Peyer's patch (tissue), 4 donors: ENCODE measurements around the gene NPEPPS.
"Not testable (repeated sequence)": the region's sequence is repeated elsewhere in the genome, so short reads cannot be mapped to it uniquely, and the experiment has no call there.

Experiments used
- CTCF ChIP-seq, 6 experiments: fragments of 450-650 bp in 4 of 6; fragments of 200-600 bp in 2 of 6; sonication (generic) in 1 of 6; IDR thresholded peaks; one replicate each; pipeline ENCODE4 v1.5.1; 2017 to 2019; ENCODE audit warnings: antibody characterized with exemption in 6 of 6, mild to moderate bottlenecking in 3 of 6, moderate library complexity in 1 of 6
- POLR2A ChIP-seq, 2 donors: fragments of 450-650 bp; IDR thresholded peaks; one replicate each; pipeline ENCODE4 v1.5.1; 2017; ENCODE audit warnings: antibody characterized with exemption in 2 of 2, mild to moderate bottlenecking in 2 of 2, moderate library complexity in 2 of 2

- TF ChIP-seq CTCF, POLR2A (IDR thresholded peaks at IDR 0.05): not testable (repeated sequence)
These were observed 10.8 kb downstream of the NPEPPS start for GRCh38 chr17:47541676-47542075.
